GM10847 (cell line): ENCODE results near the gene ABCD4.

Experiments
- POLR2A ChIP-seq: IDR thresholded peaks from 2 replicates; pipeline ENCODE4 v1.6.1; 2011; ENCODE audit not compliant: insufficient read length; ENCODE audit errors: extremely low read depth

The ABCD4 gene

DNA sequence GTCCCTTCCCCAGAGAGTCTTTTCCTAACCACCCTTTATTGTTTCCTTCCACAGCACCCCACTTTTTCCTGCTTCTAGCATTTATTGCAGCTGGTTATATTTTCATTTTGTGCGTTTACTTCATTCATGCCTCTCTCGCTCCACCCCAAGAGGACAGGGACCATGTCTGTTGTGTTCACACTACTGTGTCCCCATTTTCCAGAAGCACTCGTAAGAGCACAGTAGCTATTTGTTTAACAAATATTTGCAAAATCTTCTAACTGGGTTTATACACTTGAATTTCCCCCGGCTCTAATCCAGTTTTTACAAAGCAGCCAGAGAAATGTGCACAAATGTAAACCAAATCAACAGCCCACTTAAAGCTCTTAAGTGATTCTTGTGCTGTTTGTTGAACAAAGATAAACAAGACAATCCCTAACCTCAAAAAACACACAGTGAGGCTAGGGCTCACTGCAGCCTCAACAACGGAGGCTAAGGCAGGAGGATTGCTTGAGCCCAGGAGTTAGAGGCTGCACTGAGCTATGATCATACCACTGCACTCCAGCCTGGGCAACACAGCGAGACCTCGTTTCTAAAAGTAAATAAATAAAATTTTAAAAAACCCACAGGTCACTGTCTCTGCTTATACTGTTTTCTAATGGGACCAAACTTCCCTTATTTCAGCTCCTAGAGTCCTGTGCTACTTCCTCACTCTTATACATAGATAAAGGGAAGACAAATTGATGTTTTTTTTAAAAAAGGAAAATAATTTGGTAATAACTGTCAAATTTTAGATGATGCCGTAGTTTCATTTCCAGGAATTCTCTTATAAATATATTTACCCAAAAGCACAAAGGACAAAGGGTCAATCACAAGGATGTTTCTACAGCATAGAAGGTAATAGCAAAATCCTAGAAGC is 6.6 kb upstream of the ABCD4 start:
- TF ChIP-seq POLR2A = no peak

DNA sequence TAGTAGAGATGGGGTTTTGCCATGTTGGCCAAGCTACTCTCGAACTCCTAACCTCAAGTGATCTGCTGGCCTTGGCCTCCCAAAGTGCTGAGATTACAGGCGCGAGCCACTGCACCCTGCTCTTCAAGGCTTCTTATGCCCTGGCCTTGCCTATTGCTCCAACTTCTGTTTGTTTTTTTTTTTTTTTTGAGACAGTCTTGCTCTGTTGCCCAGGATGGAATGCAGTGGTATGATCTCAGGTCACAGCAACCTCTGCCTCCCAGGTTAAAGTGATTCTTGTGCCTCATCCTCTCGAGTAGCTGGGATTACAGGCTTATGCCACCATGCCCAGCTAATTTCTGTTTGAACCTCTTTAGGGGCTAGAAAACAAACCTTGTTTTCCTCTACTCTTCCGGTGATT is 6.0 kb upstream of the ABCD4 start:
- TF ChIP-seq POLR2A = no peak

DNA sequence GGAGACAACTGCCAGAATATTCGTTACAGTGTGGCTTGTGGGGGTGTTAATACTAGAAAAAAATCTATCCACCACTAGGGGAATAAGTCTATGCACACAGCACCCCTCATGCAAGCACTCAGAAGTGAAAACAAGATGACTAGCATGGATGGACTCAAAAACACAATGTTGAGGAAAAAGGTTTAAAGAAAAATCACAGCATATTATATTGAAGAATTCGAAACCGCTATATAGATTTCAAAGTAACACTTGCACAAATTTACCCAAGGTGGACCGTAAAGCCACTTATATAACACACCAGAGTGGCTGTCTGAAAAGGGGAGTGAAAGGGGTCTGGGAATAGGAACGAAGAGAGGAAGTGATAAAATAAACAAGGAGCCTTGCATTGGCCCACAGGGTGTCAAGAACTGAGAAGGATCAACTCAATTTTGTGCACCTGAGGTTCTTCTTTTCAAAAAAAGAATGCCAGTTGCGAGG is 544 bp downstream of the ABCD4 start:
- no peak for TF ChIP-seq POLR2A

DNA sequence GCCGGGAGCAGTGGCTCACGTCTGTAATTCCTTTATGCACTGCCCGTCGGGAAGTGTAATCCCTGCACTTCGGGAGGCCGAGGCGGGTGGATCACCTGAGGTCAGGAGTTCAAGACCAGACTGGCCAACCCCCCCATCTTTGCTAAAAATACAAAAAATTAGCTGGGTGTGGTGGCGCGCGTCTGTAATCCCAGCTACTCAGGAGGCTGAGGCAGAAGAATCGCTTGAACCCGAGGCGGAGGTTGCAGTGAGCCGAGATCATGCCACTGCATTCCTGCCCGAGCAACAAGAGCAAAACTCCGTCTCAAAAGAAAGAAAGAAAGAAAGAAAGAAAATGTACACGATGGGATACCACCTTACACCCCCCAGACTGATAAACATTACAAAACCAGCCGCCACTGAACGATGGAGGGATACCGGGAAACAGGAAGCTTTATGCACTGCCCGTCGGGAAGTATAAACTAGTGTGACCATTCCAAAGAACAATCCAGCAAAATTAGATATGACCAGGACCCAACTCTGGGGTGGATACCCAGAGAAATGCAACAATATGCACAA is 1.1 kb downstream of the ABCD4 start:
- TF ChIP-seq POLR2A = no peak

DNA sequence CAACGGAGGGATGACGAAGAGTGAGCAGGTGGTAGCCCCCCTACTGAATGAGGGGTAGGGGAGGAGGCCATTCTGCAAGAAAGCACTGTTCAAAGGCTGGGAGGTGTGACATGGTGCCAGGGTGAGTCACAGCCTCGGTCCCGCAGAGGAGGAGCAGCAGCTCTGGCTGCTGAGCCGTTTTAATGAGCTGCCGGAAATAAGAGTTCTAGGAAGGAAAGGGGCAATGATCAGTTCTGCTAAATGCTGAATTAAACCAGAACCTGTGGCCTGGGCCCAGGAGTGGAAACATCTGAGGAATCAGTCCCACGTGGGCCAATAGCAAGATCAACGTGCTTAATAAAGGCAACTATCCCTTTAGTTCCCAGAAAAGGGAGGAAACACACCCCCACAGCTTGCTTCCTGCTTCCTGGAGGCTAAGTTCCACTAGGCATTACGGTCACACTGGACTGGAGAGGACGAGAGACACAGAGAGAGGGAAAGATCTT is 3.6 kb downstream of the ABCD4 start:
- TF ChIP-seq POLR2A = no peak

DNA sequence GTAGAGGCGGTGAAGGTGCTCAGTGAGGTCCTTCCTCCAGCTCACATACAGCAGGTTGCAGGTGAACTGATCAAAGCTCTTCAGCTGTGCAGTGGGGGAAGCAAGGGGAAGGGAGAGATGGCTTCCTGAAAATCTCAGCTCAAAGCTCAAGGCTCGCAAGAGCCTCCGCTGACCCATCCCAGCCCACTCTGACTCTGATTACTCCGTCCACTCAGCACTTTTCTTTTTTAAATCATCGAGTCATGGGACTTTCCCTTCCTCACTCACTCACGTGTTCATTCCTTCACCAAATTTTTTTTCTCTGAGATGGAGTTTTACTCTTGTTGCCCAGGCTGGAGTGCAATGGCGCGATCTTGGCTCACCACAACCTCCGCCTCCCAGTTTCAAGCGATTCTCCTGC is 4.7 kb downstream of the ABCD4 start:
- no peak for TF ChIP-seq POLR2A

DNA sequence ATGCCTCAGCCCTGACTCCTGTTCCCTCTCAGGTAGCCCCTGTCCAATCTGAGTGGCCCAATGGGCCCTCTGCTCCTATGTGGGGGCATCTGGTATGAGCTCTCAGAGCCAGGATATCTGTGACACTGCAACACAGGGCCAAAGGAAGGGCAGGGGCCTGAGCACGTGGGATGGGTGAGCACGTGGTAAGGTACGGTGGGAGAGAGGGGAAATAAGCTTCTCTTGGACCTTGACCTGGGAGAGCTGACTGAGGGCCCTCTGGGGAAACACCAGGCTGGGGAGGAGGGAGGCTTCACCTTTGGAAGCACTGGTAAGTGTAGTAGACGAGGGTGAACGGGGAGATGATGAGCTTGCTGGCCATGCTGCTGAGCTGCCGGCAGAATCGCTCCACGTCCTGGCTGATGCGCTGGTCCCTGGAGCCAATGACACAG is 6.7 kb downstream of the ABCD4 start:
- no peak for TF ChIP-seq POLR2A

- no peak for TF ChIP-seq POLR2A
Measured at GRCh38 chr14:74293606-74294005, 9.1 kb downstream of the ABCD4 start.

GRCh38 chr14:74292061-74292460 is 10.7 kb downstream of the ABCD4 start:
- TF ChIP-seq POLR2A = no peak

DNA sequence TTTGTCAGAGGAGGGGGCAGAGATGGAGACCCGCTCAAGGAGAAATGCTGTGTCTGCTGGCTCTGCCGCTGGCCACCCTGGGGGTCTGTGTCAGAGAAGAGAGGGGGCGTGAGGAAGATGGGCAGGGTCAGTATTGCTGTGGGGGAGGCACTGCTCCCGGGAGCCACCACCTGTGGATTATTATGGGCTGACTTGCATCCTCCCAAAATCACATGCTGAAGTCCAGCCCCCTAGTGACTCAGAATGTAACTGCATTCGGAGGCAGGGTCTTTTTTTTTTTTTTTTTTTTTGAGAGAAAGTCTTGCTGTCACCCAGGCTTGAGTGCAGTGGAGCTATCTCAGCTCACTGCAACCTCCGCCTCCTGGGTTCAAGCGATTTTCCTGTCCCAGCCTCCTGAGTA is 12.3 kb downstream of the ABCD4 start:
- no peak for TF ChIP-seq POLR2A

DNA sequence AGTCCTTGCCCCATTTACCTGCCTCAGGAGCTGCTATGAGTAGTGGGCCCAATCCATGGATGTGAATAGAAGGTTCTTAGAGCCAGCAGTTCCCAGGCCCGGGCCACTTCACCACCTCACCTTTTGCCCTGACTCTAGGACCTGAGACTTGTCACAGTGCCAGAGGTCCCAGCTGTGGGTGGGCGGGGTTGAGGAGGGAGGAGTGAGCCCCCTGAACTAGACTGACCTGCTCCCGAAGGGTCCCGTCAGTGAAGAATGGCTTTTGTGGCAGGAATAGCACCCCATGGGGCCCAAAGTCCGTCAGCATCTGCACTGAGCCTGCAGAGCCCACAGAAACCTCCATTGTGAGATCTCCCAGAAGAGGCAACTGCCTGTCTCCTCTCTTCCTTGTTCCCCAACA is 12.9 kb downstream of the ABCD4 start:
- TF ChIP-seq POLR2A = no peak

GRCh38 chr14:74286736-74287135 is 16.0 kb downstream of the ABCD4 start:
- TF ChIP-seq POLR2A = no peak

DNA sequence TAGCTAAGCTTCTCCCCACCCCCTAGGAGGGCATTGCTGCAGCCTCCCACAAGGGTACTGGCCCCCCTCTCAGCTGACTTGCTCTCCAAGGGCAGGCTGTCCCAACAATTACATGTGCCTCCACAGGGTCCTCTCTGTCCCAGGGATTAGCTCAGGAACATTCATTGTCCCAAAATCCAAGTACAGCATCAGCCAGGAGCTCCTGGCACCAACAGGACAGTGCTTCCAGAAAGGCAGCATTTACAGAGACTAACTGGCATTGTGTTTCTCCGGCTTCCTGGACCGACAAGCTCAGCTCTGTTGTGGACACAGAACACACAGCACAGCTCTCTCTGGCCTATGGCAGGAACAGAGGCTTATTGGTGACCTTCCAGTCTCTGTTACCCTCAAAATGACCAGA is 21.7 kb downstream of the ABCD4 start:
- no peak for TF ChIP-seq POLR2A

GRCh38 chr14:74278080-74278479 is 24.7 kb downstream of the ABCD4 start:
- TF ChIP-seq POLR2A = no peak

- no peak for TF ChIP-seq POLR2A
Measured at GRCh38 chr14:74275241-74275841, 27.4 kb downstream of the ABCD4 start.

- no peak for TF ChIP-seq POLR2A
Measured at GRCh38 chr14:74271365-74271764, 31.4 kb downstream of the ABCD4 start.
